ENCODE data around the gene DOK5. TPM values are rescaled to one million over a fixed set of nuclear protein-coding genes. Genes with fewer than 3 reads are reported as not detected.

DOK5 gene
- total RNA-seq, 1 experiment from 2014 or later = not detected

DNA sequence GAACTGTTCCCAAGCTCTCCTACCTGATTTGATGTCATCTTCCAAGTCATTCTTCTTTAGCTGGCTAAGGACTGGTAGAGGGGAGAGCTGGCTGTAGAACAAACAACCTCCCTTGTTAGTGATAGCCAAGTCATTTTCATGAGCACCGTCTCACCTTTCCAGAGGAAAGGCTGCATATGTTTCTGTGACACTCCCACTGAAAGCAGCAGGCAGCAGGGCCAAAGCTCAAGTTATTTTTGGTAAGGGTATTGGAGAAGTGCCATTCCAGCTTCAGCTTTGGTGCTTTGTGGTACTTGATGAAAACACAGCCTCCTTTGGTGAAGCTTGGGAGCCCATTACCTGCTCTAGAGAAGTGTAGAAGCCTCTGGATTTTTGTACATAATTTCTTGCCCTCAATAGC, 5.4 kb upstream of the DOK5 start:
- H3K4me1 ChIP-seq = no peaks in the 10 kb centered on the region
- Mint-ChIP-seq H3K4me1 (ENCODE audit: low read depth, unreplicated experiment) (no peaks in the 10 kb centered on the region), H3K27me3 (ENCODE audit: insufficient read depth, unreplicated experiment) (peaks cover 29% of the 10 kb centered on the region), H3K27ac (ENCODE audit: unreplicated experiment) (no peak overlapping the region), H3K36me3 (ENCODE audit: insufficient read depth, unreplicated experiment) (no peaks in the 10 kb centered on the region), H3K9me3 (ENCODE audit: unreplicated experiment) (peaks cover 10% of the 10 kb centered on the region), H3K4me3 (ENCODE audit: unreplicated experiment) (no peak overlapping the region)
- POLR2A ChIA-PET = no interaction called here
- CTCF ChIA-PET = interaction anchor here (1.4 kb wide), 1 partner anchor 13 kb away, joined by 3 read pairs; no protein-coding TSS in a partner anchor
- no peaks in the 10 kb centered on the region for H3K9me3 ChIP-seq
- DNase-seq = no peak
- H3K27me3 ChIP-seq (replicated peaks; ENCODE audit: control insufficient read depth, insufficient read depth, low read length) = no peaks in the 10 kb centered on the region
- TF ChIP-seq, protein P1, sequence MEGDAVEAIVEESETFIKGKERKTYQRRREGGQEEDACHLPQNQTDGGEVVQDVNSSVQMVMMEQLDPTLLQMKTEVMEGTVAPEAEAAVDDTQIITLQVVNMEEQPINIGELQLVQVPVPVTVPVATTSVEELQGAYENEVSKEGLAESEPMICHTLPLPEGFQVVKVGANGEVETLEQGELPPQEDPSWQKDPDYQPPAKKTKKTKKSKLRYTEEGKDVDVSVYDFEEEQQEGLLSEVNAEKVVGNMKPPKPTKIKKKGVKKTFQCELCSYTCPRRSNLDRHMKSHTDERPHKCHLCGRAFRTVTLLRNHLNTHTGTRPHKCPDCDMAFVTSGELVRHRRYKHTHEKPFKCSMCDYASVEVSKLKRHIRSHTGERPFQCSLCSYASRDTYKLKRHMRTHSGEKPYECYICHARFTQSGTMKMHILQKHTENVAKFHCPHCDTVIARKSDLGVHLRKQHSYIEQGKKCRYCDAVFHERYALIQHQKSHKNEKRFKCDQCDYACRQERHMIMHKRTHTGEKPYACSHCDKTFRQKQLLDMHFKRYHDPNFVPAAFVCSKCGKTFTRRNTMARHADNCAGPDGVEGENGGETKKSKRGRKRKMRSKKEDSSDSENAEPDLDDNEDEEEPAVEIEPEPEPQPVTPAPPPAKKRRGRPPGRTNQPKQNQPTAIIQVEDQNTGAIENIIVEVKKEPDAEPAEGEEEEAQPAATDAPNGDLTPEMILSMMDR (IDR thresholded peaks at IDR 0.05; ENCODE audit: insufficient read depth in 1 of 2, low read depth in 1 of 2, low read length in 1 of 2, severe bottlenecking in 1 of 2, unreplicated experiment in 1 of 2) = no peak
- no peaks in the 10 kb centered on the region for H3K36me3 ChIP-seq (ENCODE audit: control insufficient read depth, insufficient read depth, low read length)
- H3K4me3 ChIP-seq (ENCODE audit: low read depth, low read length) = no peak overlapping the region
- no TSS peak for BruUV-seq (replicated peaks)
- intact Hi-C loops (cut with micrococcal nuclease; ENCODE audit: unreplicated experiment) = no loop called here

DNA sequence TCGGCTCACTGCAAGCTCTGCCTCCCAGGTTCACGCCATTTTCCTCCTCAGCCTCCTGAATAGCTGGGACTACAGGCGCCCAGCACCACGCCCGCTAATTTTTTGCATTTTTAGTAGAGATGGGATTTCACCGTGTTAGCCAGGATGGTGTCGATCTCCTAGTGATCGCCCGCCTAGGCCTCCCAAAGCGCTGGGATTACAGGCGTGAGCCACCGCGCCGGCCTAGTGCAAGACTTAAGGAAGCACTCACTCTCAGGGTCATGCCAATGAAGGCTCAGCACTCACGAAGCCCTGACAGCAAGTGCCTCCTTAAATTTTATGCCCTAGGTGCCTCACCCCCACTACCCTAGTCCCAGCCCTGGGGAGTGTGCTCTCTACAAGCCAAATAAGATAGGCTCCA, 4.7 kb upstream of the DOK5 start:
- TF ChIP-seq, protein P1 (IDR thresholded peaks at IDR 0.05; ENCODE audit: insufficient read depth in 1 of 2, low read depth in 1 of 2, low read length in 1 of 2, severe bottlenecking in 1 of 2, unreplicated experiment in 1 of 2) = no peak
- no peaks in the 10 kb centered on the region for H3K27me3 ChIP-seq (replicated peaks; ENCODE audit: control insufficient read depth, insufficient read depth, low read length)
- ChIA-PET CTCF (interaction anchor here (0.6 to 1.4 kb wide), 2 partner anchors 14 to 1524 kb away, joined by 3 read pairs; no protein-coding TSS in a partner anchor), POLR2A (no interaction called here)
- no peaks in the 10 kb centered on the region for H3K36me3 Mint-ChIP-seq (ENCODE audit: insufficient read depth, unreplicated experiment)
- BruUV-seq (replicated peaks) = no TSS peak
- H3K4me3 ChIP-seq (ENCODE audit: low read depth, low read length) = no peak overlapping the region
- no peak for DNase-seq
- H3K9me3 ChIP-seq = no peaks in the 10 kb centered on the region
- intact Hi-C loops (cut with micrococcal nuclease; ENCODE audit: unreplicated experiment) = no loop called here
- peaks cover 10% of the 10 kb centered on the region for H3K9me3 Mint-ChIP-seq (ENCODE audit: unreplicated experiment)
- H3K4me1 Mint-ChIP-seq (ENCODE audit: low read depth, unreplicated experiment) = no peaks in the 10 kb centered on the region
- H3K36me3 ChIP-seq (ENCODE audit: control insufficient read depth, insufficient read depth, low read length) = no peaks in the 10 kb centered on the region
- no peaks in the 10 kb centered on the region for H3K4me1 ChIP-seq
- H3K27ac Mint-ChIP-seq (ENCODE audit: unreplicated experiment) = no peak overlapping the region
- no peak overlapping the region for H3K4me3 Mint-ChIP-seq (ENCODE audit: unreplicated experiment)
- peaks cover 29% of the 10 kb centered on the region for H3K27me3 Mint-ChIP-seq (ENCODE audit: insufficient read depth, unreplicated experiment)

DNA sequence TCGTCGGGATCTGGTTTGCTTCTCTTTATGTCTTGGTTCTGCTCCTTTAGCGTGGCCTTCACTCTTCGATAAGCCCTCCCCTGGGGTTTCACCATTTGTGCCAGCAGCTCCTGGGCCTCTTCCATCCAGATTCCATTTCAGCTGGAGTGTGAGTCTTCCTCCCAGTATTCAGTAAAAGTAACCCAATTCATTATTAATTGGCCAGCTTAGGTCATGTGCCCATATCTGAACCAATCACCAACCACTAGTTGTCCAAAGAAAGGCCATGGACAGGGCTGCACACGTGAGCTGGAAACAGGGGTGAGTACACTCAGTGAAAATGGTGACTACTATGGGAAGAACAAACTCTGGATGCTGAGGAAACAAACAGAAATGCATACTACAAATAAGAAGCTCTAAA, 2.8 kb upstream of the DOK5 start:
- Mint-ChIP-seq H3K9me3 (ENCODE audit: unreplicated experiment) (peaks cover 10% of the 10 kb centered on the region), H3K36me3 (ENCODE audit: insufficient read depth, unreplicated experiment) (no peaks in the 10 kb centered on the region), H3K27me3 (ENCODE audit: insufficient read depth, unreplicated experiment) (peaks cover 28% of the 10 kb centered on the region), H3K4me1 (ENCODE audit: low read depth, unreplicated experiment) (no peaks in the 10 kb centered on the region), H3K4me3 (ENCODE audit: unreplicated experiment) (no peak overlapping the region), H3K27ac (ENCODE audit: unreplicated experiment) (no peak overlapping the region)
- POLR2A ChIA-PET = no interaction called here
- BruUV-seq (replicated peaks) = no TSS peak
- Histone ChIP-seq H3K36me3 (ENCODE audit: control insufficient read depth, insufficient read depth, low read length) (no peaks in the 10 kb centered on the region), H3K9me3 (no peaks in the 10 kb centered on the region), H3K27me3 (replicated peaks; ENCODE audit: control insufficient read depth, insufficient read depth, low read length) (no peaks in the 10 kb centered on the region), H3K4me3 (ENCODE audit: low read depth, low read length) (no peak overlapping the region), H3K4me1 (no peaks in the 10 kb centered on the region)
- no peak for DNase-seq
- intact Hi-C loops (cut with micrococcal nuclease; ENCODE audit: unreplicated experiment) = no loop called here
- CTCF ChIA-PET = no interaction called here
- TF ChIP-seq, protein P1 (IDR thresholded peaks at IDR 0.05; ENCODE audit: insufficient read depth in 1 of 2, low read depth in 1 of 2, low read length in 1 of 2, severe bottlenecking in 1 of 2, unreplicated experiment in 1 of 2) = no peak
